ENCODE data around the gene HOXB5.

HOXB5 gene

GRCh38 chr17:48545022-48545375, 48.6 kb downstream of the HOXB5 start, which contains the start of gene HOXB2:
TSS of gene HOXB2 (minus strand) at chr17:48545109. CDS start at chr17:48544911, 198 bp downstream.
- peak; percentile 77 for DNase-seq

DNA sequence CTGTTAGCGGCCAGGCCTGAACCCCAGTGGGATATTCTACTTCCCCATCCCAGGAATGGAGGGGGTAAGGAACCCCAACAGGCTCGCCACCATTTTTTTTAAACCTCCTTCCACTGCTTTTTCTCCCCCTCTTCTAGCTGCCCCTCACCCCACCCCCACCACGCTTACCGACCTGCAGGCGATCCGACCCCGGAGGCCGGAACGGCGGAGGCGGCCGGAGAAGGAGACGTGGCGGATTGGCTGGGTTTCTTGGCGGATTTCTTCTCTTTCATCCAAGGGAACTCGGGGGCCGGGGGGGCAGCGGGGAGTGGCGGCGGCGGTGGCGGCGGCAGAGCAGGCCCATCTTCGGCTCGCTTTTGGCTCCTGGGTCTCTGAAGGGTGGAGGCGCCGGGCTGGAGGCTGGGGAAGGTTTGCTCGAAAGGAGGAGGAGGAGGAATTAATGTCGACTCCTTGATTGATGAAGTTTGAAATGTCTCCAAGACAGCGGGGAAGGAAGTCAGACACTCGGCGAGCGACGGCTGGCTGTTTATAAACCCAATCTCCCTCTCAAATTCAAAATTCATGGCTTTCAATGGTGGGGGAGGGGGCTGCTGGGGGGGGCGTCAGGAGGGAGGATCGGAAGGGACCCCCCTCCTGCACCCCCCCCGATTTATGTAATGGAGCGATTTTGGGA, 49.1 kb downstream of the HOXB5 start:
- DNase-seq = peak; percentile 79

- no peak for DNase-seq
Observed at GRCh38 chr17:48543854-48544348, 49.7 kb downstream of the HOXB5 start.

DNA sequence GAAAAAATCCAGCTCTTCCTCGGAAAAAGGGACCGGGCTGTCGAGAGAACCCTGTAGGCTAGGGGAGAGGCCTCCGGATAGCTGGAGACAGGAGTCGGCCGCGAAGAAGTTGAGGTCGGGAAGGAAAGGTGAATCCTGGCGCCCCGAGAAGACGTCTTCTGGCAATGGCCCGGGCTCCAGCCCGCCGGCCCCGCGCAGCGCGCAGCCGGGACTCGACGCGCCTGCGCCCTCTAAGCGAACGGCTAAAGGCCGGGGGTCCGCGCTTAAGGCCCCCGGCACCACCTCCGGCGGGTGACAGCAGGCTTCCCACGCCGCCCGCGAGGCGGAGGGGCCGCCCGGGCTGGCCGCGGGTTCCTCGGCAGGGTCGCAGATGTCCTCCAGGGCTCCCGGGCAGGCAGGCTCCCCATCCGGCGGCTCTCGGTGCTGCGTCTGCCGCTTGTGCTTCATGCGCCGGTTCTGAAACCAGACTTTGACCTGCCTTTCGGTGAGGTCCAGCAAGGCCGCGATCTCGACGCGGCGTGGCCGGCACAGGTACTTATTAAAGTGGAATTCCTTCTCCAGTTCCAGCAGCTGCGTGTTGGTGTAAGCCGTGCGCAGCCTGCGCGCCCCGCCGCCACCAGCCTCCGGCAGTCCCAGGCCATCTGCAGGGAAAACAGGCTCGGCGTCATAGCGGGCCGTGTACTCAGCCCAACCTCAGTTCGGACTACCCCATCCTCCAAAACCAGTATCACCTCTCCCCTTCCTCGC, 50.3 kb downstream of the HOXB5 start:
- no peak for DNase-seq

DNA sequence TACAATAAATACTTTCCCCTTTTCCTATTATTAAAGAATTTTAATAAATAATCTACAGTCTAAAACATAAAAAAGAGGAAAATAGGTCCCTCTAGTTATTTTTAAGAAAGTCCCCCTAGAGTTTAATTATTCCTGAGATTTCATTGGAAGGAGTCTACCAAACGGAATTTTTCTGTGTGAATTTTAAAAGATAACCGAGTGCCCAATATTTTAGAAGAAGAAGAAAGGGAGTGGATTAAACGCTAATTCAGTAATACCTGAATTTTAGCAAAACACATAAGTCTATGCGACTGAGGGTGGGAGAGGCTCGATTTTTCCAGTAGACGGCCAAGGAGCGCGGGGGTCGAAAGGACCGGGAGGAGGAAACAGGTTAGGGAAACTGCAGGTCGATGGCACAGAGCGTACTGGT, 50.9 kb downstream of the HOXB5 start:
- no peak for DNase-seq

DNA sequence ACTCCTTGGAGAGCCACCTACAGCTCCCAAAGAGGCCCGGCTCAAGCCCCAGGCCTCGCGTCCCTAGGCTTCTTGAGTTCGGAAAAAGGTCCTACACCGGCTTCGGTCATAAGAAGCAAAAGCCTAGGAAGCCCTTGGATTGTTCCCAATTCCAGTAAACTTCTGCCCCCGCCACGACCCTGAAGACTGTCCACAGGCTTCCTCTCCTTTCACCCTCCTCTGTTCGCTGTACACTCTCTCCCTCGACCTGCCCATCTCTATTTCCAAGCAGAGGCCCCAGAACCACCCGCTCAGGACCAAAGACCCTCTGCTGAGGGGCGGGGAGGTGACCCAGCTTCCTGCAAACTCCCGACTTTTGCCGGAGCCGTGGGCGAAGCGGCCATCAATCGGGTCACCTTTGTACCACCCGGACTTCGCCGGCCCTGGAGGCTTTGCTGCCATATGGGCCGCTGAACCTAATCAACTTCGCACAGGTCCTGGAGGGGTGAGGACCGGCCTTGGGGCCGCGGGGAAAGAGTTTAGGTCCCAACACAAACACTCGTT, 51.4 kb downstream of the HOXB5 start:
- no peak for DNase-seq

DNA sequence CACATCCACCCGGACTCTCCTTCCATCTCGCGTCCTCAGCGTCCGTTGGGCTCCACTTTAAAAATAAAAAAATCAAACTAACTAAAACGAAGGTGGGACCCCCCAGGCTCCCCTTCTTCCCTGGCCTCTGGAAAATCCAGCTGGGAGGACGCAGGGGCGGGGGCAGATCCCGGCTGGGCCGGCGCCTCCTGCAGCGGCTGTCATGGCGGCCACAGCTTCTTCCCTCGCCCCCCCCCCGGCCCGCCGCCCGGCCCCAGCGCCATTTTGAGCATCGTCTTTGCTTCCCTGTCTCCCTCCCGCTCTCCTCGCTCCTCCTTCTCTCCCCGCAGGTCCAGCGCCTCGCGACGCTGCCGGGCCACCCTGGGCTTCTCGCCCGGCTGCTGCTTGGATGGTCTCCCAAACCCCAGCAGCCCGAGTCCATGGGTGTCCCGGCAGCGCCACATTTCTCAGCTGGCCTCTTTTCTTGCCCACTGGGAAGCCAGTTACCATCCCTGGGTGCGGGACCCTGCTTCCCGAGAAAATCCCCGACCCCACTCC, 51.9 kb downstream of the HOXB5 start:
- DNase-seq = no peak

Measured in NCI-H2029 treated with DMSO at 0.1 percent for 48 hours (cell line).